Sigmoid colon (tissue), 4 donors: ENCODE results near the gene FALEC.

ENCODE experiments used
- EP300 ChIP-seq, 4 donors: sonication (generic); formaldehyde crosslinking; IDR thresholded peaks; one replicate each; pipeline ENCODE4 v1.6.1; 2017; ENCODE audit warnings: antibody characterized with exemption in 4 of 4
- POLR2A ChIP-seq, 2 donors: fragments of 450-650 bp; IDR thresholded peaks; one replicate each; pipeline ENCODE4 v1.6.1; 2016; ENCODE audit warnings: antibody characterized with exemption in 2 of 2, mild to moderate bottlenecking in 2 of 2, moderate library complexity in 2 of 2
- POLR2AphosphoS5 ChIP-seq, 4 donors: sonication (generic); formaldehyde crosslinking; IDR thresholded peaks; one replicate each; pipeline ENCODE4 v1.6.1; 2017; ENCODE audit warnings: antibody characterized with exemption in 4 of 4
- TF ChIP-seq, protein P1 (sequence below), 4 experiments: fragments of 450-650 bp in 3 of 4; fragments of 200-600 bp in 1 of 4; IDR thresholded peaks; one replicate each; pipeline ENCODE4 v1.5.1; 2016 to 2019; ENCODE audit warnings: antibody characterized with exemption in 4 of 4, mild to moderate bottlenecking in 3 of 4, moderate library complexity in 2 of 4

DNA sequence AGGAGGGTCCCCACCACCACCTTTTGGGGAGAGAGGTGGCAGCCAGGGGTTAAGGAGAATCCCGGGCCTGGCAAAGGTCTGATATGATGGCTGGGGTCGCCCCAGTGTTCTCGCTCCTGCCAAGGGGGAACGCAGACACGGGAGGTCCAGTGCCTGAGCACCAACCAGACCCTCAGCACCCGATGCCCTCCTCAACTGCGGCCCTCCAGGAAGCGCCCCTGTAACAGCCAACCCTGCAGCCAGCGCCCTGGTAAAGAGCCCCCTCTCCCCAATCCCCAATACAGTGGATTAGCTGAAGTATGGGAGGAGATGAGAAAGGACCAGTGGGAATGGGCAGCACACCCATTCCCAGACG, 44.1 kb downstream of the FALEC start:
- TF ChIP-seq POLR2A (IDR thresholded peaks at IDR 0.05) (no peak), POLR2AphosphoS5 (IDR thresholded peaks at IDR 0.05) (no peak), EP300 (IDR thresholded peaks at IDR 0.05) (no peak)
- TF ChIP-seq, protein P1, sequence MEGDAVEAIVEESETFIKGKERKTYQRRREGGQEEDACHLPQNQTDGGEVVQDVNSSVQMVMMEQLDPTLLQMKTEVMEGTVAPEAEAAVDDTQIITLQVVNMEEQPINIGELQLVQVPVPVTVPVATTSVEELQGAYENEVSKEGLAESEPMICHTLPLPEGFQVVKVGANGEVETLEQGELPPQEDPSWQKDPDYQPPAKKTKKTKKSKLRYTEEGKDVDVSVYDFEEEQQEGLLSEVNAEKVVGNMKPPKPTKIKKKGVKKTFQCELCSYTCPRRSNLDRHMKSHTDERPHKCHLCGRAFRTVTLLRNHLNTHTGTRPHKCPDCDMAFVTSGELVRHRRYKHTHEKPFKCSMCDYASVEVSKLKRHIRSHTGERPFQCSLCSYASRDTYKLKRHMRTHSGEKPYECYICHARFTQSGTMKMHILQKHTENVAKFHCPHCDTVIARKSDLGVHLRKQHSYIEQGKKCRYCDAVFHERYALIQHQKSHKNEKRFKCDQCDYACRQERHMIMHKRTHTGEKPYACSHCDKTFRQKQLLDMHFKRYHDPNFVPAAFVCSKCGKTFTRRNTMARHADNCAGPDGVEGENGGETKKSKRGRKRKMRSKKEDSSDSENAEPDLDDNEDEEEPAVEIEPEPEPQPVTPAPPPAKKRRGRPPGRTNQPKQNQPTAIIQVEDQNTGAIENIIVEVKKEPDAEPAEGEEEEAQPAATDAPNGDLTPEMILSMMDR (IDR thresholded peaks at IDR 0.05) = no peak
